K562 (cell line): ENCODE data around the gene SIGLEC5. TPM values are rescaled to one million over a fixed set of nuclear protein-coding genes. Genes with fewer than 3 reads are reported as not detected.

Source experiments
- ASH1L ChIP-seq: fragments of 450-650 bp; IDR thresholded peaks from 2 replicates; pipeline ENCODE4 v1.6.1; 2018; ENCODE audit warnings: borderline replicate concordance, mild to moderate bottlenecking, low read depth; ENCODE audit not compliant: partially characterized antibody
- BHLHE40 ChIP-seq: IDR thresholded peaks from 2 replicates; pipeline ENCODE4 v1.6.1; 2011; ENCODE audit warnings: low read length, improper control_type of control experiment
- CHCHD3 ChIP-seq: fragments of 250-450 bp; sonication (Bioruptor Pico); IDR thresholded peaks from 2 replicates; pipeline ENCODE4 v2.1.2; 2022; ENCODE audit warnings: mild to moderate bottlenecking
- ETV6 ChIP-seq, 3 experiments: fragments of 150-350 bp in 1 of 3; sonication (generic) in 1 of 3; formaldehyde crosslinking in 1 of 3; IDR thresholded peaks; 2 replicates each; pipeline versions ENCODE4 v1.6.1 to v1.8.0; 2014 to 2022; ENCODE audit warnings: borderline replicate concordance in 2 of 3, low read depth in 2 of 3, antibody characterized with exemption in 1 of 3, low read length in 1 of 3, mild to moderate bottlenecking in 1 of 3, missing genetic modification reagents in 1 of 3
- HDAC3 ChIP-seq: fragments of 450-650 bp; IDR thresholded peaks from 2 replicates; pipeline ENCODE4 v1.6.1; 2018; ENCODE audit warnings: borderline replicate concordance, mild to moderate bottlenecking, moderate library complexity; ENCODE audit not compliant: partially characterized antibody
- HDAC6 ChIP-seq: IDR thresholded peaks from 2 replicates; pipeline ENCODE4 v1.6.1; 2012; ENCODE audit warnings: low read depth, mild to moderate bottlenecking, control low read depth, inconsistent platforms, low read length, moderate library complexity
- NCOA4 ChIP-seq: fragments of 450-650 bp; IDR thresholded peaks from 2 replicates; pipeline ENCODE4 v1.6.1; 2018; ENCODE audit warnings: mild to moderate bottlenecking; ENCODE audit not compliant: partially characterized antibody
- NRF1 ChIP-seq, 2 experiments: fragments of 450-650 bp; IDR thresholded peaks in 1 of 2; conservative IDR thresholded peaks in 1 of 2; 2 replicates each; pipeline ENCODE4 v1.6.1; 2014; ENCODE audit warnings: mild to moderate bottlenecking in 2 of 2
- POLR3G ChIP-seq: IDR thresholded peaks from 2 replicates; pipeline ENCODE4 v1.6.1; 2011; ENCODE audit not compliant: insufficient read length, insufficient replicate concordance; ENCODE audit errors: extremely low read depth
- RAD21 ChIP-seq, 2 experiments: fragments of 250-450 bp in 1 of 2; fragments of 450-650 bp in 1 of 2; sonication (Bioruptor Pico) in 1 of 2; formaldehyde crosslinking in 1 of 2; IDR thresholded peaks in 1 of 2; conservative IDR thresholded peaks in 1 of 2; 2 replicates each; pipeline versions ENCODE4 v1.4.0 to v1.8.0; 2020 to 2022; ENCODE audit warnings: mild to moderate bottlenecking in 2 of 2, moderate library complexity in 1 of 2
- RAD51 ChIP-seq: fragments of 450-650 bp; IDR thresholded peaks from 2 replicates; pipeline ENCODE4 v1.7.1; 2016; ENCODE audit warnings: low read depth, mild to moderate bottlenecking, borderline replicate concordance
- RBBP5 ChIP-seq: fragments of 200-600 bp; sonication (generic); IDR thresholded peaks from 2 replicates; pipeline ENCODE4 v1.6.1; 2012; ENCODE audit warnings: borderline replicate concordance, mild to moderate bottlenecking, low read length, control low read depth, inconsistent platforms; ENCODE audit not compliant: insufficient read depth, poor library complexity, severe bottlenecking
- SIN3B ChIP-seq: fragments of 450-650 bp; IDR thresholded peaks from 2 replicates; pipeline ENCODE4 v1.6.1; 2017; ENCODE audit warnings: low read depth, mild to moderate bottlenecking, moderate library complexity
- SMARCE1 ChIP-seq: fragments of 450-650 bp; IDR thresholded peaks from 2 replicates; pipeline ENCODE4 v1.7.1; 2016; ENCODE audit warnings: mild to moderate bottlenecking
- SUPT5H ChIP-seq: fragments of 450-650 bp; IDR thresholded peaks from 2 replicates; pipeline ENCODE4 v1.6.1; 2016
- ZNF143 ChIP-seq: sonication (generic); formaldehyde crosslinking; IDR thresholded peaks from 2 replicates; pipeline ENCODE4 v1.9.0; 2022; ENCODE audit warnings: mild to moderate bottlenecking, missing genetic modification reagents
- ZNF175 ChIP-seq: fragments of 200-800 bp; sonication (Bioruptor generic); IDR thresholded peaks from 2 replicates; pipeline ENCODE4 v1.6.1; 2016; ENCODE audit warnings: low read depth, mild to moderate bottlenecking, missing genetic modification characterization, missing compliant biosample characterization
- ZNF197 ChIP-seq: fragments of 200-800 bp; sonication (Bioruptor generic); IDR thresholded peaks from 2 replicates; pipeline ENCODE4 v1.6.1; 2016; ENCODE audit warnings: low read depth, missing genetic modification characterization, missing compliant biosample characterization
- polyA plus RNA-seq, 8 experiments: library from polyadenylated mRNA; depleted of rRNA in 4 of 8; stranded (reverse) in 5 of 8; unstranded in 3 of 8; fragments of >200 nt; fragmentation: Nextera tagmentation in 2 of 8; fragmentation: Illumina TruSeq in 1 of 8; extraction: Ambion mirVana in 2 of 8; extraction: Trizol in 1 of 8; gene quantifications; 2 replicates each; pipeline versions ENCODE4 v1.2.1 to v1.2.3, GENCODE V29; 2011 to 2014; ENCODE audit warnings: inconsistent platforms in 1 of 8, missing spikeins in 1 of 8
- total RNA-seq, 7 experiments: library from RNA; depleted of rRNA in 6 of 7; stranded (reverse); fragments of >200 nt in 6 of 7; fragmentation: Illumina TruSeq in 2 of 7; extraction: Trizol in 2 of 7; gene quantifications; 2 replicates each; pipeline versions ENCODE4 v1.2.1 to v1.2.3, GENCODE V29; 2011 to 2021; ENCODE audit warnings: low replicate concordance in 1 of 7
- TF ChIP-seq, protein P1 (sequence below): fragments of 250-450 bp; sonication (Bioruptor Pico); IDR thresholded peaks from 2 replicates; pipeline ENCODE4 v1.8.0; 2022; ENCODE audit warnings: inconsistent platforms
- TF ChIP-seq, protein P2 (sequence below): sonication (generic); formaldehyde crosslinking; IDR thresholded peaks from 2 replicates; pipeline ENCODE4 v1.8.0; 2023; ENCODE audit warnings: missing genetic modification reagents, mild to moderate bottlenecking, borderline replicate concordance

Gene SIGLEC5
- total and polyA plus RNA-seq, 9 of the 15 experiments (the other 6 are each of a cell fraction or from before 2014, with no cell fraction given): 0.14 TPM; not detected in 8

DNA sequence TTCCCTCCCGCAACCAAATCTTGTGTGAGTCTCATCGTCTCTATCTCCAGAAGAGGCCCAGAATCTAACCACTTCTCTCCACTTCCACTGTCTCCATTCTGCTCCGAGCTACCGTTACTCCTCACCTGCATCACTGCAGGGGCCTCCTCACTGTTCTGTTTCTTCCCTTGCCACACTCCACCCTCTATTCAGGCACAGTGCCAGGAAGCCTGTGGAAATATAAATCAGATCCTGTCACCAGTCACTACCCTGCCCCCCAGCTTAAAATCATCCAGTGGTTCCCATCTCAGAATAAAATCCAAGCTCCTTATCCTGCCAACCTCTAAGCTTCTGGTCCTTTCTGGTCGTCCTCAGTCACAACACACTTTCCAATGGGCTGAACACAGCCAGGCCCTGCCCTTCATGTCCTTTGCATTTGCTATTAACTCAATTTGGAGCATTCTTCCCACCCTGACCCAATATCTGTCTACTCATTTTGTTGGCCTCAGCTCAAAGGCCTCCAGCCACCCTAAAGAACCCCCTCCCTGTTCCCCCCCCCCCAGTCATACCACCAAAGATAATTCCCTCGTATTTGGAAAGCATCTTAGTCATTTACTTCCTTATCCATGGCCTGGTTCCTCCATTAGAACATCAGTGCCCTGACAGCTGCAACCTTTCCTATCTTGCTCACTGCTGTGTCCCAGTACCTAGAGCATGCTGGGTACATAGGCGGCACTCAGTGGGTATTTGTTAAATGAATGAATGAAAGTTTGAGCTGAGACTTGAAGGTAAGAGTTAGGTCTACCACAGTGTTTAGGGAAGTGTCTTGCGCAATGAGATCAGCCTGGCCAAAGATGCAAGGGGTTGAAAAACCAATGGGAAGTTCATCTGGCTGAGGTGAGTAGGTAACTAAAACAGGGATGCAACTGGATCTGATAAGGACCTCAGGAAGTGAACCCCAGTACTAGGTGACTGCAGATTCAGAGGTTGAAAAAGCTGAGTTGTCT is 34.7 kb downstream of the SIGLEC5 start (continued):
- no peak for TF ChIP-seq NRF1 (conservative IDR thresholded peaks at IDR 0.05 in 1 of 2, IDR thresholded peaks at IDR 0.05 in 1 of 2)
- TF ChIP-seq BHLHE40: no peak
- no peak for TF ChIP-seq ZNF143 (CRISPR knock-in tag)
- TF ChIP-seq CHCHD3: no peak
- TF ChIP-seq RBBP5: no peak
- no peak for TF ChIP-seq ZNF175 (CRISPR knock-in tag)
- TF ChIP-seq SUPT5H: no peak
- no peak for TF ChIP-seq SMARCE1
- TF ChIP-seq RAD21 (CRISPR knock-in tag; conservative IDR thresholded peaks at IDR 0.05 in 1 of 2, IDR thresholded peaks at IDR 0.05 in 1 of 2): no peak
- TF ChIP-seq ETV6 (IDR thresholded peaks at IDR 0.05; ENCODE audit: borderline replicate concordance in 1 of 2, low read depth in 2 of 2, low read length in 1 of 2): no peak
- no peak for TF ChIP-seq ETV6 (CRISPR knock-in tag; IDR thresholded peaks at IDR 0.05; ENCODE audit: borderline replicate concordance)
- no peak for TF ChIP-seq SIN3B
- no peak for TF ChIP-seq RAD51
- TF ChIP-seq HDAC3: no peak
- no peak for TF ChIP-seq NCOA4
- no peak for TF ChIP-seq ASH1L
- TF ChIP-seq, protein P1, sequence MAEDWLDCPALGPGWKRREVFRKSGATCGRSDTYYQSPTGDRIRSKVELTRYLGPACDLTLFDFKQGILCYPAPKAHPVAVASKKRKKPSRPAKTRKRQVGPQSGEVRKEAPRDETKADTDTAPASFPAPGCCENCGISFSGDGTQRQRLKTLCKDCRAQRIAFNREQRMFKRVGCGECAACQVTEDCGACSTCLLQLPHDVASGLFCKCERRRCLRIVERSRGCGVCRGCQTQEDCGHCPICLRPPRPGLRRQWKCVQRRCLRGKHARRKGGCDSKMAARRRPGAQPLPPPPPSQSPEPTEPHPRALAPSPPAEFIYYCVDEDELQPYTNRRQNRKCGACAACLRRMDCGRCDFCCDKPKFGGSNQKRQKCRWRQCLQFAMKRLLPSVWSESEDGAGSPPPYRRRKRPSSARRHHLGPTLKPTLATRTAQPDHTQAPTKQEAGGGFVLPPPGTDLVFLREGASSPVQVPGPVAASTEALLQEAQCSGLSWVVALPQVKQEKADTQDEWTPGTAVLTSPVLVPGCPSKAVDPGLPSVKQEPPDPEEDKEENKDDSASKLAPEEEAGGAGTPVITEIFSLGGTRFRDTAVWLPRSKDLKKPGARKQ (CRISPR knock-in tag): no peak
- no peak for TF ChIP-seq POLR3G
- no peak for TF ChIP-seq ZNF197
- TF ChIP-seq HDAC6: no peak
- TF ChIP-seq, protein P2, sequence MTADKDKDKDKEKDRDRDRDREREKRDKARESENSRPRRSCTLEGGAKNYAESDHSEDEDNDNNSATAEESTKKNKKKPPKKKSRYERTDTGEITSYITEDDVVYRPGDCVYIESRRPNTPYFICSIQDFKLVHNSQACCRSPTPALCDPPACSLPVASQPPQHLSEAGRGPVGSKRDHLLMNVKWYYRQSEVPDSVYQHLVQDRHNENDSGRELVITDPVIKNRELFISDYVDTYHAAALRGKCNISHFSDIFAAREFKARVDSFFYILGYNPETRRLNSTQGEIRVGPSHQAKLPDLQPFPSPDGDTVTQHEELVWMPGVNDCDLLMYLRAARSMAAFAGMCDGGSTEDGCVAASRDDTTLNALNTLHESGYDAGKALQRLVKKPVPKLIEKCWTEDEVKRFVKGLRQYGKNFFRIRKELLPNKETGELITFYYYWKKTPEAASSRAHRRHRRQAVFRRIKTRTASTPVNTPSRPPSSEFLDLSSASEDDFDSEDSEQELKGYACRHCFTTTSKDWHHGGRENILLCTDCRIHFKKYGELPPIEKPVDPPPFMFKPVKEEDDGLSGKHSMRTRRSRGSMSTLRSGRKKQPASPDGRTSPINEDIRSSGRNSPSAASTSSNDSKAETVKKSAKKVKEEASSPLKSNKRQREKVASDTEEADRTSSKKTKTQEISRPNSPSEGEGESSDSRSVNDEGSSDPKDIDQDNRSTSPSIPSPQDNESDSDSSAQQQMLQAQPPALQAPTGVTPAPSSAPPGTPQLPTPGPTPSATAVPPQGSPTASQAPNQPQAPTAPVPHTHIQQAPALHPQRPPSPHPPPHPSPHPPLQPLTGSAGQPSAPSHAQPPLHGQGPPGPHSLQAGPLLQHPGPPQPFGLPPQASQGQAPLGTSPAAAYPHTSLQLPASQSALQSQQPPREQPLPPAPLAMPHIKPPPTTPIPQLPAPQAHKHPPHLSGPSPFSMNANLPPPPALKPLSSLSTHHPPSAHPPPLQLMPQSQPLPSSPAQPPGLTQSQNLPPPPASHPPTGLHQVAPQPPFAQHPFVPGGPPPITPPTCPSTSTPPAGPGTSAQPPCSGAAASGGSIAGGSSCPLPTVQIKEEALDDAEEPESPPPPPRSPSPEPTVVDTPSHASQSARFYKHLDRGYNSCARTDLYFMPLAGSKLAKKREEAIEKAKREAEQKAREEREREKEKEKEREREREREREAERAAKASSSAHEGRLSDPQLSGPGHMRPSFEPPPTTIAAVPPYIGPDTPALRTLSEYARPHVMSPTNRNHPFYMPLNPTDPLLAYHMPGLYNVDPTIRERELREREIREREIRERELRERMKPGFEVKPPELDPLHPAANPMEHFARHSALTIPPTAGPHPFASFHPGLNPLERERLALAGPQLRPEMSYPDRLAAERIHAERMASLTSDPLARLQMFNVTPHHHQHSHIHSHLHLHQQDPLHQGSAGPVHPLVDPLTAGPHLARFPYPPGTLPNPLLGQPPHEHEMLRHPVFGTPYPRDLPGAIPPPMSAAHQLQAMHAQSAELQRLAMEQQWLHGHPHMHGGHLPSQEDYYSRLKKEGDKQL: no peak
